Activated CD8-positive, alpha-beta memory T cell treated with anti-CD3 and anti-CD28 coated beads, Interleukin-2, amount 10 ng/mL, durations not matched to agents 7 days and 5 days (primary cell): ENCODE measurements around the gene C9orf85. TPM values are rescaled to one million over a fixed set of nuclear protein-coding genes. Genes with fewer than 3 reads are reported as not detected.
A peak's percentile ranks its signal among the peaks of the same experiment; 100 is the strongest.

Source experiments
- ATAC-seq: fragments of 150-1000 bp; cut with Tn5 transposase; one replicate; pipeline ENCODE4 v1.10.0; 2021; ENCODE audit warnings: moderate library complexity
- CTCF ChIA-PET: fragments of 350-600 bp; sonication (Branson Sonifier 250); formaldehyde crosslinking; loops from one replicate; lab custom pipeline; 2021; ENCODE audit warnings: antibody characterized with exemption; lab: Charles Lee
- DNase-seq: peaks from one replicate; pipeline ENCODE4 v3.0.0-alpha.2; 2020
- H3K27ac Mint-ChIP-seq: one replicate; pipeline ENCODE4 v1.8.0; 2021; ENCODE audit warnings: mild to moderate bottlenecking, mixed read lengths
- H3K27me3 Mint-ChIP-seq: one replicate; pipeline ENCODE4 v1.8.0; 2021; ENCODE audit warnings: mixed read lengths
- H3K36me3 Mint-ChIP-seq: one replicate; pipeline ENCODE4 v1.8.0; 2021; ENCODE audit warnings: mild to moderate bottlenecking, mixed read lengths
- H3K4me1 Mint-ChIP-seq: one replicate; pipeline ENCODE4 v1.8.0; 2021; ENCODE audit warnings: mixed read lengths
- H3K4me3 Mint-ChIP-seq: one replicate; pipeline ENCODE4 v1.8.0; 2021; ENCODE audit warnings: mild to moderate bottlenecking, moderate library complexity, mixed read lengths
- H3K9me3 Mint-ChIP-seq: one replicate; pipeline ENCODE4 v1.8.0; 2022; ENCODE audit warnings: low read depth, mixed read lengths
- total RNA-seq, 2 experiments: library from RNA; stranded (reverse); gene quantifications; one replicate each; pipeline ENCODE4 v1.2.3, GENCODE V29; 2021

C9orf85 gene
- total RNA-seq, 2 experiments from 2014 or later = 9.8 to 13.0 TPM

DNA sequence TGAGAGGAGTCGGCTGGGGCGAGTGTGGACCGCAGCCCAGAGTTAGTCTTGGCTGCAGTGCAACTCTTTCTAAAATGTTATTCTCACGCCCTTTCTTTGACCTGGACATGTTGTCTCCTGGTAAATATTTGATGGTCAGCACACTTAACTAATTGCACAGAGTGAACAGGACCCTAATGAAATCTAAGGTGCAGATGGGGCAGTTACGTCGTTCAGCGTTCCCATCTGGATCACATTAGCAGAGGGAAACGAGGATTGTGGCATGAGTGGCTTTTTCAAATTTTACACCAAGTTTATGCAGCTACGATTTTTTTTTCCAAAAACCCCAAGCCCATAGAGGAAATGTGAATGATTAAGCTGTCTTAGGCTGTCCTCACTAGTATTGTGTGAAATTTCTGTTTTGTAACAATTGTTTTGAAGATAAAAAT, 483 bp downstream of the C9orf85 start:
- no peak for ATAC-seq
- no peak for DNase-seq
- CTCF ChIA-PET = interaction anchor here (1.0 to 2.9 kb wide), 6 partner anchors 16 to 113 kb away, joined by 3 to 12 read pairs (median 7); no protein-coding TSS in a partner anchor
- no peaks in the 10 kb centered on the region for H3K9me3 Mint-ChIP-seq
- H3K27ac Mint-ChIP-seq = peak overlapping the region; percentile 99
- H3K4me3 Mint-ChIP-seq = peak overlapping the region; percentile 95
- peaks cover 65% of the 10 kb centered on the region for H3K4me1 Mint-ChIP-seq
- peaks cover 6% of the 10 kb centered on the region for H3K36me3 Mint-ChIP-seq
- no peaks in the 10 kb centered on the region for H3K27me3 Mint-ChIP-seq

DNA sequence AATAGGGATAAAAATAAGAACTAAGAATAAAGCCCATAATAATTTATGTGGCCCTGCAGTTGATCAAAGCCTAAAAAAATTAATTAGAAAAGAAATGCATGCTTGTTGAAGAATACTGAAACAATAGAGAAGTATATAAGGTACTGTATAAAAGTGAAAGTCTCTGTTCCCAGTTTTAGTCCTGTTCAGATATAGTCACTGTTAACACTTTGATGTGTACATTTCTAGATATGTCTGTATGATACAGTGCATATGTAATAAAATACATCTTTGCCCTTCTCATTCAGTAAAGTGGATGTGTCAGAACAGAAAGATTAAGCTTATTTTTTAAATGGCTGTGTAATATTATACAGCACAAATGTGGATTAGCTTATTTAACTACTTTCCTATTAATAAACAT, 4.1 kb downstream of the C9orf85 start:
- Mint-ChIP-seq H3K27ac (no peak overlapping the region), H3K27me3 (no peaks in the 10 kb centered on the region), H3K4me3 (no peak overlapping the region), H3K9me3 (no peaks in the 10 kb centered on the region), H3K36me3 (peaks cover 15% of the 10 kb centered on the region), H3K4me1 (peaks cover 50% of the 10 kb centered on the region)
- ATAC-seq (no peak), DNase-seq (no peak)
- CTCF ChIA-PET = interaction anchor here (0.7 to 1.4 kb wide), 2 partner anchors 108 to 109 kb away, joined by 3 to 5 read pairs; no protein-coding TSS in a partner anchor

DNA sequence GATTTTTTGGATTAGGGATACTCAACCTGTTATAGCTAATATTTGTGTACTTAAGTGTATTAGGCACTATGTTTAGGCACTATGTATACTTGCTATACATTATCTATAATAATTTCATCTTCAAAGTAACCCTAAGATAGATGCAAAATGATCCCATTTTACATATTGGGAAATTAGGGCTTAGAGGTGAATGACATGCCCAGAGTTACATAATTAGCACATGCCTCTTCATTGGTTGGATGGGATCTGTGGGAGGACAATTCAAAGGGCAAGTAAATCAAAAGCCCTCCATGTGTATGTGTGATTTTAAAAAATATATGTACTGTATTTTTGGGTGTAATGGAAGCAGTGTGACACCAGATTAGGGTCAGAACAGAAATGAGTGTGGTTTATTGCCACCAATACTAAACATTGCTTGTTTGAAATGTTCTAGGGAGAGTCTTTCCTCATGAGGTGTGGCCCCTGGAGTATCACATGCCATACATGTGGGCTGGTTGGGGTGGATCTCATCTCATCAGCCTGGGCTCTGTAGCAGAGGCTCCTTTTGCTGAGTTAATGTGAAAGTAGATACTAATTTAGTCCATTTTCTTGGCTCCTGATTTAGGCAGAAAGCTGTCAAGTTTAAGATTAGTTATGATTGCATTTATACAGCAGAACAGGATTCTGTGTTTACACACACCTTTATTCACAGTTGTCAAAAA, 5.5 kb downstream of the C9orf85 start:
- no peaks in the 10 kb centered on the region for H3K9me3 Mint-ChIP-seq
- peak; percentile 91 for ATAC-seq
- peaks cover 44% of the 10 kb centered on the region for H3K4me1 Mint-ChIP-seq
- peaks cover 19% of the 10 kb centered on the region for H3K36me3 Mint-ChIP-seq
- no peak overlapping the region for H3K27ac Mint-ChIP-seq
- H3K4me3 Mint-ChIP-seq = no peak overlapping the region
- CTCF ChIA-PET = no interaction called here
- no peaks in the 10 kb centered on the region for H3K27me3 Mint-ChIP-seq
- DNase-seq = peak; percentile 55

DNA sequence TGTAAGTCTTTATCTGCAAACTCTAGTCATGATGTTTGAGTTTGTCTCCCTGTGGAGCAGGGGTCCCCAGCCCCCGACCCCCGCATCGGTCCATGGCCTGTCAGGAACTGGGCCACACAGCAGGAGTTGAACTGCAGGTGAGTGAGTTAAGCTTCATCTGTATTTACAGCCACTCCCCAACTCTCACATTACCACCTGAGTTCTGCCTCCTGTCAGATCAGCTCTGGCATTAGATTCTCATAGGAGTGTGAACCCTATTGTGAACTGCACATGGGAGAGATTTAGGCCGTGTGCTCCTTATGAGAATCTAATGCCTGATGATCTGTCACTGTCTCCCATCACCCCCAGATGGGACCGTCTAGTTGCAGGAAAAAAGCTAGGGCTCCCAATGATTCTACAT, 7.0 kb downstream of the C9orf85 start:
- DNase-seq (no peak), ATAC-seq (no peak)
- Mint-ChIP-seq H3K36me3 (peaks cover 26% of the 10 kb centered on the region), H3K27me3 (no peaks in the 10 kb centered on the region), H3K9me3 (no peaks in the 10 kb centered on the region), H3K4me1 (peaks cover 31% of the 10 kb centered on the region), H3K27ac (no peak overlapping the region), H3K4me3 (no peak overlapping the region)
- CTCF ChIA-PET = interaction anchor here (1.2 kb wide), 1 partner anchor 20 kb away, joined by 3 read pairs; no protein-coding TSS in a partner anchor

DNA sequence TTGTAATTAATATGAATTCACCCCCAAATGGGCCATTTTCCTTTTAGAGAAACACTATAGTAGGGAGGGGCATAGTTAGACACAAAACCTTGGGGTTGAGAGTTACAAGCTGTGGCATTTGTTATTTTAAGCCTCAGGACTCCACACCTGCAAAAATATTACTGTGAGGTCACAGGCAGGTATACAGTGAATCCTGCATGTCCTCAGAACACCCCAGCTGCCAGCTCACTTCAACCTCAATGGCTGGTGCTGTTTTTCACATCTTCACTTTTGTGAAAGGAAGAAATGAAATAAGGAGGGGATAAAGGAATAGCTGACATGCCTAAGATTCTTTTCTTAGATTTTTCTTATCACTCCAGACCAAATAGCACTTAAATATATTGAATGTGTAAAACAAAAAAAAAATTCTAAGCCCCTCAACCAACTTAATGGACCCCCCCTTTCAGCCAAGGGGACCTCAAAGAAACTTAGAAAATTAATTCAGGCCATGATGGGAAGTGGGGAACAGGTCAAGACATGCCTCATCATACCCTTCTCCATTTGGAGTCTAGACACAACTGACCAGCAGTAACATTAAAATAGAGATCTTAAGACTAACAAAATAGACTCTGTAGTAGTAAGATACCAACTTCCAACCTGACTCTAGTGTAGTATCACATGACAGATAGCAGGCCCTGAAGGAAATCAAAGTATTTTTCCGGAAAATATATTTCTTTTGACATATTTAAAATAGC, 9.2 kb downstream of the C9orf85 start:
- Mint-ChIP-seq H3K36me3 (peaks cover 34% of the 10 kb centered on the region), H3K27me3 (no peaks in the 10 kb centered on the region), H3K27ac (no peak overlapping the region), H3K9me3 (no peaks in the 10 kb centered on the region), H3K4me3 (no peak overlapping the region), H3K4me1 (peaks cover 15% of the 10 kb centered on the region)
- DNase-seq = no peak
- no peak for ATAC-seq
- CTCF ChIA-PET = no interaction called here

DNA sequence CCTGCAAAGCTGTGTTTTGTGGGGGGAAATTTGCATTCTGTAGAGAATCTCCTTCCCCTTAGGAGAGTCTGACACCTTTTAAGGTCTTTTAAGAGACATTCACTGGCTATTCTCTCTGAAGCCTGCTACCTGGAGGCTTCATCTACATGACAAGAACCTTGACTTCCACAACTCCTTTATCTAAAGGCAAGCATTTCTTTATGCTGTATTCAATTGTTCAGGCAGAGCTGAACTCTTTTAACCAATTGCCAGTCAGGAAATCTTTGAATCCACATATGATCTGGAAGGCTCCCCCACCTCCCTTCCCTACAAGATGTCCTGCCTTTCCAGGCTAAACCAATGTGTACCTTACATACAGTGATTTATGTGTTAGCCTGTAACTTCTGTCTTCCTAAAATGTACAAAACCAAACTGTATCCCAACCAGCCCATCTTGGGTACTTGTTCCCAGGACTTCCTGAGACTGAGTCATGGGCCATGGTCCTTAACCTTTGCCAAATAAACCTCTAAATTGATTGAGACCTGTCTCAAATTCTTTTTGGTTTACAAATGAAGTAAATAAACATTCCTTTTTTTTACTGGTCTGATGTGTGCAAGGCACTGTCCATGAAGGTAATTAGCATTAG, 9.9 kb downstream of the C9orf85 start:
- ATAC-seq (no peak), DNase-seq (no peak)
- no peak overlapping the region for H3K27ac Mint-ChIP-seq
- H3K36me3 Mint-ChIP-seq = peaks cover 34% of the 10 kb centered on the region
- no peaks in the 10 kb centered on the region for H3K27me3 Mint-ChIP-seq
- H3K9me3 Mint-ChIP-seq = no peaks in the 10 kb centered on the region
- H3K4me3 Mint-ChIP-seq = no peak overlapping the region
- peaks cover 11% of the 10 kb centered on the region for H3K4me1 Mint-ChIP-seq
- CTCF ChIA-PET = no interaction called here

DNA sequence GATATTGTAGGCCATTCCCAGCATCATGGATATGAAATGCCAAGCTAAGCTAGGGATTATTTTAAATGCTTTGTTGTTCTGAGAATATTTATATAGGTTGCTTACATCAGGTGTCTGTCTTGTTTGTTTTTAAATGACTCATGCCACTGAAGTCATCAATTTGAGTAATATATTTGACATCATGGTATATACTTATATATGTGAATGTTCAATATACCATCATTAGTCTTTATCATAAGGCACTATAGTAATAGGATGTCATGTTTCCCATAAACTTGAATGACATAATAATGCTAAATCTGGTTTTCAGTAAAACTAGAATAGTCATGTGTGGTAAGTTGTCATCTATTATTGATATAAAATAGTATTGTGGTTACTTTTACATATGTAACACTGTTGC, 13.1 kb downstream of the C9orf85 start:
- Mint-ChIP-seq H3K4me1 (no peaks in the 10 kb centered on the region), H3K36me3 (peaks cover 23% of the 10 kb centered on the region), H3K9me3 (no peaks in the 10 kb centered on the region), H3K27me3 (no peaks in the 10 kb centered on the region), H3K27ac (no peak overlapping the region), H3K4me3 (no peak overlapping the region)
- ATAC-seq = no peak
- DNase-seq = no peak
- CTCF ChIA-PET = no interaction called here

DNA sequence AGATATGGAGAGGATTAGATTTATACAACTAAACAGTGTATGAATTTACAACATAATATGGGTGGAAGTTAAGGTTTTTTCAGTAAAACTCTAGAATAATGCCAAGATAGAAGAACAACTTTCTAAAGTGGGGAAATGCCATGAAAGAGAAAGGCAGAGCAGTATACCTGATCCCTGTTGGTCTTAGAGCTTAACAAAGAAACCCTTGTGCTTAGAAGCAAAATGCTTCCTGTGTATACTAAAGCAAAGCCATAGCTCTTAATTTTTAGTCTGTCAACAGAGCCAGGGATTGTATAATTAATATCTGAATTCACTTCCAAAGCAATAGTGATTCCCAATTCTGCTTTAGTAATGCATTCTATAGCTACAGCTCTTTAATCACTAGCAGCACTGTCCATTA, 14.4 kb downstream of the C9orf85 start:
- peaks cover 26% of the 10 kb centered on the region for H3K36me3 Mint-ChIP-seq
- no peaks in the 10 kb centered on the region for H3K27me3 Mint-ChIP-seq
- no peaks in the 10 kb centered on the region for H3K4me1 Mint-ChIP-seq
- no peak for ATAC-seq
- CTCF ChIA-PET = interaction anchor here (0.8 to 1.6 kb wide), 4 partner anchors 9 to 113 kb away, joined by 4 to 9 read pairs (median 4); no protein-coding TSS in a partner anchor
- no peak overlapping the region for H3K27ac Mint-ChIP-seq
- no peaks in the 10 kb centered on the region for H3K9me3 Mint-ChIP-seq
- no peak overlapping the region for H3K4me3 Mint-ChIP-seq
- DNase-seq = no peak

DNA sequence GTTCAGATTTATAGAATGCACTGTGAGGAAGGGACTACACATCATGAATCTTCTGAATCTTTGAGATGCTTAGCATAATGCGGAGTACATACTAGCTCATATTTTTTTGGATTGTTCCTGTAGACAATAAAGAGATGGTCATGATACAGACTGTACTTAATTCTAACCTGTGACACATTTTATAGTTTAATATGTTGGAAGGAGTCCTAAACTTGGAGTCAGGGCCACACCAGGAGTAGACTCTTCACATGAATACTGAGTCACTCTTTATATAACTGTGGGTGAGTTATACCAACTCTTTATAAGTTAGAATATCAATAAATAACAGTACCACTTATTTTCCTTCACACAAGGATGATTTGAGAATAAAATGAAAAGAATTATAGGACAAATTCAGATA, 16.9 kb downstream of the C9orf85 start:
- Mint-ChIP-seq H3K27ac (no peak overlapping the region), H3K9me3 (no peaks in the 10 kb centered on the region), H3K27me3 (no peaks in the 10 kb centered on the region), H3K4me3 (no peak overlapping the region), H3K36me3 (peaks cover 27% of the 10 kb centered on the region), H3K4me1 (no peaks in the 10 kb centered on the region)
- CTCF ChIA-PET = interaction anchor here (1.5 kb wide), 1 partner anchor 14 kb away, joined by 4 read pairs; no protein-coding TSS in a partner anchor
- ATAC-seq (no peak), DNase-seq (no peak)

DNA sequence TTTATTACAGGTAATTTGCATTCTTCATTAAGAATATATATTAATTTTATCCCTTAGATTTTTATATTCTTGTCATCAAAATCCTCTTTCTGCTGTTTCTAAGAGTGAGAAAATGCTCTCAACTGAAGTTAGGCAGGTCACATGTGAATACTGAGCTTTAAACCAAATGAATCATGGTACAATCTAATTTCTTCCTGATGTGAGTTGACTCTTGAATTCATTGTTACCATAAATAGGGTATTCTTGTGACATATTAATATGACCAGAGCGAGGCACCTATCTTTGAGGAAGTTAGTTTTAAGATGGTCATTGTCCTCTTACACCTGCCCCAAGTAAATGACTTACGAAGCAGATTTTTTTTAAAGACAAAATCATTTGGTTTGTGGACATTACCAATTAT, 17.4 kb downstream of the C9orf85 start:
- no peaks in the 10 kb centered on the region for H3K4me1 Mint-ChIP-seq
- ATAC-seq (no peak), DNase-seq (no peak)
- no peaks in the 10 kb centered on the region for H3K27me3 Mint-ChIP-seq
- H3K36me3 Mint-ChIP-seq = peaks cover 26% of the 10 kb centered on the region
- no peaks in the 10 kb centered on the region for H3K9me3 Mint-ChIP-seq
- CTCF ChIA-PET = interaction anchor here (1.5 kb wide), 1 partner anchor 14 kb away, joined by 4 read pairs; no protein-coding TSS in a partner anchor
- H3K27ac Mint-ChIP-seq = no peak overlapping the region
- H3K4me3 Mint-ChIP-seq = no peak overlapping the region

DNA sequence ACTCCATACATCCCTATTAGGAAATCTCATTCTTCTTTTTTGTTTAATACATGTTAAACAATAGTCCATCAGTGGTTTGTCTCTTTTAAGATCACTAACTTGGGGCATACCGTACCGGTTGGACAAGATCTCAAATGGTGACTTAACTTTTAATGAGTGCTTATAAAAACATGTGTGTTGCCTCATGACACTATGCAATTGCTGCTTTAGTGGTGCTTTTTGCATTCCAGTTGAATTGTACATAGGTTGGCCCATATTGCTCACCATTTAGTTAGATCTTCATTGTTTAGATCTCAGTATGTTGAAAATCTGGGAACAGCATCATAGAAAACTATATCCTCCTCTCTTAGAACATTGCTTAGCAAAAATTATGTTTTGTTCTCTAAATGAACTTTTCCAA, 17.8 kb downstream of the C9orf85 start:
- Mint-ChIP-seq H3K4me3 (no peak overlapping the region), H3K9me3 (no peaks in the 10 kb centered on the region), H3K36me3 (peaks cover 23% of the 10 kb centered on the region), H3K27ac (no peak overlapping the region), H3K27me3 (no peaks in the 10 kb centered on the region), H3K4me1 (no peaks in the 10 kb centered on the region)
- CTCF ChIA-PET = no interaction called here
- no peak for ATAC-seq
- DNase-seq = no peak

DNA sequence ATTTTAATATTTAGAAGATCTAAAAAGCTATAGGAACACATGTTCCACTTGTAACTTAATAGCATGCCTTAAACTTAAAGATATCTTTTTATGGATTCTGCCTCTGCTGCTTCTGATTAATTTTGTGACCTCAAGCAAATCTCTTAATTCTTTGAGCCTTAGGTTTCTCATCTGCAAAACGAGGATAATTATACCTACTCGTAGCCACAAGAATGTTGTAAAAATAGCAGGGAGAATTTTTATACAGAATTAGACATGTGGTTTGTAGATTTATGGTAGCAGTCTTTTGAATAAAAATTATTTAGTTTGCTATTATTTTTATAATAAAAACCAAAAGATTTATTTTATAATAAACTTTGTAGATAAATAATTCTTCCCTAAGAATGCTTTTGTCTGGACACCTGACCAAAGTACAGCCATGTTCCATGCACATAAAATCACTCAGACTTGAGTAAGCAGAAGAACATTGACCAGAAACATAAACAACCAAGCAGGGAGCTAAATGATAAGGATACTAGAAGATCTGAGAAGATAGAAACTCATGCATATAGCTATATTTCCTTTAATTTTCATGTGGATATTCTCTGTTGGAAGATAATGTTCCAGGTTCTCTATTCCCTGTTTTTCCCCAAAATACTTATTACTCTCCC, 18.5 kb downstream of the C9orf85 start:
- CTCF ChIA-PET = interaction anchor here (1.0 kb wide), 1 partner anchor 95 kb away, joined by 3 read pairs; no protein-coding TSS in a partner anchor
- Mint-ChIP-seq H3K4me3 (no peak overlapping the region), H3K9me3 (no peaks in the 10 kb centered on the region), H3K27ac (no peak overlapping the region), H3K27me3 (no peaks in the 10 kb centered on the region), H3K4me1 (no peaks in the 10 kb centered on the region), H3K36me3 (peaks cover 22% of the 10 kb centered on the region)
- no peak for DNase-seq
- no peak for ATAC-seq

DNA sequence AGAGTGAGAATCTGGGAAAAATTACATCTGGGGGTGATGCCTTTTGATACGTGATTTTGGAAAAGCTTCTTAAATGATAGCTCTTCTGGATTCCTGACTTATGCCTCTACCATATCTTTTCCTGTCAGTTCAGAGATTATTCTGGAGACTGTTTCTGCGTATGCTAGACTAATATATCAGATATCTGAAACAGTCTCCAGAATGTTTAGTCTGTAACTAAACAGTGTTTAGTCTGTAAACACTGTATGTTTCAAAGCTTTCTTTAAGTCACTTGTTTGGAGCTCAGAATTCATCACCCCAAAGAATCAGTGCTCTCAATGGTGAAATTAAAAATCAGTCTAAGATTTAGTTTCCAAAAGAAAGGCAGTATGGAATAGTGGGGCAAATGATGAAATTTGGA, 19.7 kb downstream of the C9orf85 start:
- H3K4me1 Mint-ChIP-seq = no peaks in the 10 kb centered on the region
- no peak for DNase-seq
- H3K27ac Mint-ChIP-seq = no peak overlapping the region
- no peaks in the 10 kb centered on the region for H3K9me3 Mint-ChIP-seq
- H3K36me3 Mint-ChIP-seq = peaks cover 19% of the 10 kb centered on the region
- H3K27me3 Mint-ChIP-seq = no peaks in the 10 kb centered on the region
- CTCF ChIA-PET = no interaction called here
- H3K4me3 Mint-ChIP-seq = no peak overlapping the region
- ATAC-seq = no peak
